Cardiac ventricle fibroblast (primary cell): ENCODE measurements around the gene FAM117B. TPM values are rescaled to one million over a fixed set of nuclear protein-coding genes. Genes with fewer than 3 reads are reported as not detected.

Experiments used
- total RNA-seq: library from RNA; depleted of rRNA; stranded (reverse); fragments of >200 nt; gene quantifications from 2 replicates; pipeline ENCODE4 v1.2.3, GENCODE V29; 2015

FAM117B gene
- 4.6 and 6.0 TPM in 2 replicates for total RNA-seq

DNA sequence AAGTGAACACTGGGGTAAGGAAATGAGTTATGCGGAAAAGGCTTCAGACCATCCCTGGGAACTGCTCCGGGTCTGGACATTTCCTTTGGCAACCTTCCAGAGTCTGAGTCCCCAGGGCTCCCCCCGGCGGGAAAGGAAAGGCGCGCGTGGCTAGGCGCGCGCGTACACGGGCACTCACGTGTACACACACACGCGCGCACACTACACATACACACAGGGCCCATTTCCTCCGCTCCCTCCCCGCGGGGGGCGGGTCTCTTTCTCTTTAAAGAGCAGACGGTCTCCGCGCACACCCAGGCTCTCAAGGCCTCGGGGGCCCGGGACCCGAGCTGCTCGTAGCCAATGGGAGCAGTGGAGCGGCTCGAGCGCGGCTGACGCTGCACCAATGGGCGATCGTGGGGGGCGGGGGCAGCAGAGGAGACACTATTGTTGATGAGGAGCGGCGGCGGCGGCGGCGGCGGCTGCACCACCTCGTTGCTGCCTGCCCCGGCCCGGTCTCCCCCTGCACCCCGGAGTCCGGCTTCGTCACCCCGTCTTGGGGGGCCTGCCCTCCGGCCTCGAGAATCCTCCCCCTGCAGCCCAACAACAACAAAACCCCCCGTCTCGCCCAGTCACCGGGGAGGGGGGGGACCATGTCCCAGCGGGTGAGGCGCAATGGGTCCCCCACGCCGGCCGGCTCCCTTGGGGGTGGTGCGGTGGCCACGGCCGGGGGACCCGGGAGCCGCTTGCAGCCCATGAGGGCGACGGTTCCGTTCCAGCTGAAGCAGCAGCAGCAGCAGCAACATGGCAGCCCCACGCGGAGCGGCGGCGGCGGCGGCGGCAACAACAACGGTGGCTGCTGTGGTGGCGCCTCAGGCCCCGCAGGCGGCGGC lies at the start of gene FAM117B:
Gene FAM117B (plus strand): TSS at position 414 of the 872 bp plus-strand sequence. CDS start 219 bp downstream, at position 633.

Other genes with a start within 250 kb of the FAM117B start
- gene ICA1L, start 236.8 kb downstream of the FAM117B start, total RNA-seq, result 5.1 and 5.2 TPM in 2 replicates